DMS 273 (cell line): Measurements from ENCODE around the gene OR51E1.

Source experiments
- DNase-seq: peaks from one replicate; lab custom pipeline; 2025; ENCODE audit not compliant: unreplicated experiment; lab: John Stamatoyannopoulos, UW

OR51E1 gene

GRCh38 chr11:4704790-4705334 lies 61.1 kb downstream of the OR51E1 start:
- no peak for DNase-seq
